DMS114 treated with DMSO at 0.1 percent for 48 hours (cell line): ENCODE measurements around the gene COG5.

ENCODE experiments used
- DNase-seq: peaks from one replicate; lab custom pipeline; 2025; ENCODE audit not compliant: unreplicated experiment; lab: John Stamatoyannopoulos, UW

COG5 gene

DNA sequence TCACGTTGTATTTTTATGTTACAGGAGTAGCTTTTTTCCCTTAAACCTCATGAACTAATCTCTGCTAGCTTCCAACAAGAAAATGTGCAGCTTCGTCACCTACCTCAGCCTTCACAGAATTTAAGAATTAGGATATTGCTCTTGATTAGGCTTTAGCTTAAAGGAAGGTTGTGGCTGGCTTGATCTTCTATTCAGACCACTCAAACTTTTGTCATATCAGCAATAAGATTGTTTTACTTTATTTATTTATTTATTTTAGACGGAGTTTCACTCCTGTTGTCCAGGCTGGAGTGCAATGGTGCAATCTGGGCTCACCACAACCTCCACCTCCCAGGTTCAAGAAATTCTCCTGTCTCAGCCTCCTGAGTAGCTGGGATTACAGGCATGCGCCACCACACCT is 219.4 kb downstream of the COG5 start:
- DNase-seq, result no peak

GRCh38 chr7:107338080-107338479 is 225.6 kb downstream of the COG5 start:
- no peak for DNase-seq

DNA sequence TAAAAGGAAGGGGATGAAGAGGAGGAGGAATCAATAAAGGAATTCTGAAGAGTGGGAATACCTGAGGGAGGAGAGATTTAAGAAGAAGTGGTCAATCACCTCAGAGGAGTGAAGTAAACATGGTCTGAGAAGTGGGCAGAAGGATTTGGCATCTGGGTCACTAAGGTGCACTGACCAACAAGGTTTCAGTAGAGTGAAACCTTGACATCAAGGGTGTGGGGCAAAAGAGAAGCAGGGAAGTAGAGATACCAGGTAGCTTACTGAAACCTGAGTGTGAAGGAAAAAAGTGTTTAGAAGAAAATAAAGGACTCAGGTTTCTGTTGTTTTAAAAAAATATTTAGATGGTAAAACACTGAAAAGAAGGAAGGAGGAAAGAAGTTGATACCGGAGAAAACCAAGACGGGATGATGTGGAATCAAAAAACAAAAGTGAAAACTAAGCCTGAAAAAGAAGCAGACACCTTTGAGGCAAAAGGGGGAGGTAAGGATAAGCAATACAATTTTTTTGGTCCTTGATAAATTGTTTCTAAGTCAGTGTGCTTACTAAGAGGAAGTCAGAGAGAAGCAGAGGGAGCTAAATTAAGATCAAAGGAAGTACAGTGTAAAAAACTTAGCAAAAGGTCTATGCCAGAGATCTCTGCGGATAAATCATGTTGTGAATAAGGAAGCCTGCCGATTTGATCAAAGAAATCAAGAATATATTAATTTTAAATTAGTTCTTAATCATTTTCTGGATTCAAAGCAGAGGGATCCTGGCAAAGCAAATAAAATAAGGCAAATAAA is 231.0 kb downstream of the COG5 start:
- DNase-seq, result no peak

DNA sequence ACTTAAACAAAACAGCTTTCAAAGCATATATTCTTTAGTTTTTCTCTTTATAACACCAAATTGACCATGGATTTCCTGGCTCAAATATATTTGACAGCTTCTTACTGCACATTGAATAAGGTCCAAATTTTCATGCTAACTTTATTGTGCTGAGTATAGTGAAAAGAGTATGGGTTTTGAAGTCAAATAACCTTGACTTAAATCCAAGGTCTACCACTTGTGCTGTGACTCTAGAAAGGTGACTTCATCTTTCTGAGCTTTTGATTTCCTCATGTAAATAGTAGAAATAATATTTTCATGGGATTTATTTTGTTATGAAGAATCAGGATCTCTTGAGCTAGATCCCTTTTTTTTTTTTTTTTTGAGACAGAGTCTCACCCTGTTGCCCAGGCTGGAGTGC is 233.2 kb downstream of the COG5 start:
- DNase-seq, result no peak

DNA sequence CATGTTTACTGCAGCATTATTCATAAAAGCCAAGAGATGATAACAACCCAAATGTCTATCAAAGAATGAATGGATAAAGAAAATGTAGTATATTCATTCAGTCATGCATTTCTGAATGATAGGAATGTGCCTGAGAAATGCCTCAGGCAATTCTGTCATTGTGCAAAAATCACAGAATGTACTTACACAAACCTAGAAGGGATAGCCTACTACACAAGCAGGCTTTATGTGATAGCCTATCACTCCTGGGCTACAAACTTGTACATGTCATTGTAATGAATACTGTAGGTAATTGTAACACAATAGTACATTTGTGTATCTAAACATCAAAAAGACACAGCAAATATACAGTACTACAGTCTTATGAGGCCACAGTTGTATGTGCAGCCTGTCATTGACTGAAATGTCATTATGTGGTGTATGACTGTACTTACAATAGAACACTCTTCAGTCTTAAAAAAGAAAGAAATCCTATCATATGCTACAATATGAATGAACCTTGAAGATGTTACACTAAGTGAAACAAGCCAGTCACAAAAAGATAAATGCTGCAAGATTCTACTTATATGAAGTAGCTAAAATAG is 235.6 kb downstream of the COG5 start:
- no peak for DNase-seq

- DNase-seq, result no peak
Observed at GRCh38 chr7:107326061-107326460, 237.7 kb downstream of the COG5 start.

GRCh38 chr7:107322015-107322414 is 241.7 kb downstream of the COG5 start:
- no peak for DNase-seq

- DNase-seq, result no peak
Observed at GRCh38 chr7:107321611-107322010, 242.1 kb downstream of the COG5 start.

- DNase-seq, result no peak
Observed at GRCh38 chr7:107319724-107320228, 243.9 kb downstream of the COG5 start.

GRCh38 chr7:107318523-107319160 is 245.1 kb downstream of the COG5 start:
- no peak for DNase-seq

DNA sequence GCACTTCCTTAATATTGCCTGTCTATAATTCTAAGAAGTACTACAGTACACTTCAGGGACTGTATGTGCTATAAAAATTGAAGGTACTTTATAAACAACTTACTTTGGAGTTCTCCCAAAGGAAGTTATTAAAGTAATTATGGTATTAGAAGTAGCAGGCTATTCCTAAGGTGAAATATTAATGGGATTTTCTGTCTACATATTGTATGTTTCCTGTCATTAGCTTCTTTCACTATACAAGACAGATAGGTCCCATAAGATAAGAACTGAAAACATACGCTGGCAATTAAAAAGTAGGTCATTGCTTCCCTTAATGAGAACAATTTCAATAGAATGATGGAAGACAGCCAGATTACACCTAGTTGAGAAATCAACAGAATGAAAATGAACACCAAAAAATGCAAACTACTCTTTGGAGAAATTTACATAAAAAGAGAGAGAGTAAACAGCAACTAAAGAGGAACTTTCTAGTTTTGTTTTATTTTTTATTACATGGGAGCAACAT is 248.0 kb downstream of the COG5 start:
- no peak for DNase-seq

DNA sequence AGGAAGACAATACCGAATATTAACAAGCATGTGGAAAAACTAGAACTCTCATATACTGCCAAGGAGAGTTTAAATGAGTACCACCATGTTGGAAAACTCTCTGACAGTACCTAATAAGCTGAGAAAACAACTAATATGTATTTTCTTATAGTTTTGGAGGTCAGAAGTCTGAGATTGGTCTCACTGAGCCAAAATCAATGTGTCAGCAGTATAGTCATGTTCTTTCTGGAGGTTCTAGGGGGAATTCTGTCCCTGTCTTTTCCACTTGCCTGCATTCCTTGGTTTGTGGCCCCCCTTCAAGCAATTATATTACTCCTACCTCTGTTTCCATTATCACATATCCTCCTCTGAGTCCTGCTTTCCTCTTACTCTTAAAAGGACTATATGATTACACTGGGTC is 250.4 kb downstream of the COG5 start:
- no peak for DNase-seq

DNA sequence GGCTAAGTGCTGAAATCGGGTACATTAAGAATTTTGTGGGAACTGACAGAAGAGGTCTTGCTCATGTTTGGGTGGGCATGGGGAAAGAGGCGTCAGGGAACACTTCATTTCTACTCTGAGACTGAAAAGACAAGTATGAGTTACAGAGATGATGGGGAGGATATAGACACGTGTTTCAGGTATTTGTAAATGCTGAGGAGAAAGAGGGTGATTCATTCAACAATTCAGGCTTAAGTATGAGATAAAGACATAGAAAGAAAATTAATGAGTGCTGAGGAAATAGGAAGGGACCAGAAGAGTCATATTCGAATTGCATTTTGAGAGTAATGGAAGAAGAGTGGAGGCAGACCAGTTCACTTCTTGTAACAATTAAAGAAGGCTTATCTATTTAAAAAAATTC is 251.3 kb downstream of the COG5 start:
- no peak for DNase-seq

DNA sequence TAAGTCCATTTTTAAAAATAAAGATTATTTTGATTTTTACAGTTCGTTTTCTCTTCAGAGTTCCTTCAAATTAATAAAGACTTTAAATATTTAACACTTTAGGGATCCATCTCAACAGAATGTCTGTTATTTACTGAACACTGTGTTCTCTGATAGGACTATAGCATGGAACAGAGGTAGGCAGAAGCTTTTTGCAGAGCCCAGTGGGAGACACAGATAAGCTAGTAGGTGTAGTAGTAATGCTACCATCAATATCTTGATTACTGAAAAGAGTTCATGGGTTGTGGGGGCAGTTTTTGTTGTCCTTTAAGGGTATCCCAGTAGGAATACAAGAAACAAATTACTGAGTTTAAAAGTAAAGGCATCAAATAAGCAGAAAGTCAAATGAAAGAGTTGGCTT is 254.4 kb downstream of the COG5 start:
- DNase-seq, result no peak

DNA sequence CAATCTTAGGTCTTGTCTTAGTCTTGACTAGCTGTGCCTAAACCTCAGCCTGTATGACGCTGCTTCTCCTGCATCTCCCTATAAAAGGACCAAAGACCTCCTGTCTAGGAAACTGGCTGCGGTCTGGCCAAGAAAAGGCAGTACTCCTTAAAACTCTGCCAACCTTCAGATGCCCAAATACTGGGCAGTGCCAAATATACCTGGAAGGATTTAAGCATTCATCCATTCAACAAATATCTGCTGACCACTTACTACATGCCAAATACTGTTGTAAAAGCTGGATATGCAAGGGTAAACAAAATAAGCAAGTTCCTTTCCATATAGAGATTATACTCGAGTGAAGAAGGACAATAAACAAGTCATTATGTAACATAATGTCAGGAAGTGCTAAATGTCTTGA is 259.1 kb downstream of the COG5 start:
- no peak for DNase-seq

DNA sequence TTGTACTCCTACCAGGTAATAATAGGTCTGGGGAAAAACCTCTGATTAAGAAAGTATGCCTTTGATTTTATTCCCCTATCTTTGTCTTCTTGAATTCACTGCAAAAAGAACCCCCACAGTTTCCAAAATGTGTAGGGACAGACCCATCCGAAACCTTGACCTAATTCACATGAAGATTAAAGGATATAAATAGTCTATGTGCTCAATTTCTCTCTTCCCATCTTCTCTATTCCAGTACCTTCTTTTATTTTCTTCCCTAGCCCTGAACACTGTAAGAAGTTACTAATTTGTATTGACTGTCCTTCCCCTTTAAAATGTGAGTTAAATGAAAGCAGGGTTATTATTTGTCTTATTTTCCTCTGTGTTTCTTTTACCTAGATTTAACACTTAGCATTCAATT is 259.7 kb downstream of the COG5 start:
- no peak for DNase-seq

DNA sequence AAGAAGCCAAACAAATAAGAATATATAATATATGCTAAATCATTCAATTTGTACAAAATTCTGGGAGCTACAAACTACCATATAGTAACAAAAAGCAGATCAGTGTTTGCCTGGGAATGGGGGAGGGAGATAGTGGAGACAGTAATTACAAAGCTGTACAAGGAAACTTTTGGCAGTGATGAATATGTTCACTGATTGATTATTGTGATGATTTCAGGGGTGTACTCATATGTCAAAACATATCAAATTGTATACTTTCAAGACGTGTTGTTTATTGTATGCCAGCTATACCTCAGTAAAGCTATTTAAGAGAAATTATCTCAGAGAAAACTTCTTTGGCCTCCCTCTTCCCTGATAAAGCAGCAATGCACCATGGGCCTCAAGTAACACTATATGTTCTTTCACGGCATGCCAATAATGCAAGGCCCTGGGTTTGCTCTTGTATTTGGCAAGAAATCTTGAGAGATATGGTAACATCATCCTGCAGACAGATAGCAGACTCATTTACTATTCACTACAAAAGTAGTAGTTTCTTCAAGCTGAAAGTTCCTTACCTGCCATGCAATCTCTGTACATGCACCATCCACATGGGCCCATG is 261.4 kb downstream of the COG5 start:
- no peak for DNase-seq

DNA sequence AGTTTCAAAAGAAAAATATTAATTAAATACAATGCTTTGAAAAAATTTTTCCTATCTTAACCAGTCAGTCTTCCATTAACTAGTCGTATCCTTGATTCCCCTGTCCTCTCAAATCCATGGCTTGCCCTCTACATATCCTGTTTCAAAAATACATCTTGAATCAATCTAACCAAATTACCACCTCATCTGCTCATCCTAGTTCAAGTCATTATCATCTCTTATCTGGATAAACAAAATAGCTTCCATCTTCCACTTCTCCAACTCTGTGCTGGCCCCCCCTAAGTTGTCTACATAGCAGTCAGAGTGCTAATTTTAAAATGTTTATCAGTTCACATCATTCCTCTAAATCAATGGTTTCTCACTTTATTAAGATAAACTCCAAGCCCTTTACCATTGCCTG is 269.5 kb downstream of the COG5 start:
- no peak for DNase-seq

- no peak for DNase-seq
Observed at GRCh38 chr7:107292591-107292990, 271.1 kb downstream of the COG5 start.

DNA sequence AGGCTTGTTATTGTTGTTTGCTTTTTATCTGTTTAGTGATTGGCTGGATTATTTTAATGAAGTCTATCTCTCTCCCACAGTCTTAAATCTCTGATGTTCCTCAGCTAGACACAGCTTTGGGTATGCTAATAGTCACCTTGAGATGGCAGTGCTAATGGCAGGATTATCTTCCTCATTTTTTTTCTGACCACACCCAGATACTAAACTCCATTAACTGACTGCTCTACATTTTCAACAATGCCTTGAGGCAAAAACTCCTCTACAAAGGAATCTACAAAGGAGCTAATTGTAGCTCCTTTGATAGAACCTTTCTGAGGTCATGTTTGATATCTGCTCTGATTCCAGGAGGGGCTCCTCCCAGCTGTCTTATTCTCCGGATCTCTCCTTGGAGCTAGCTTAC is 272.3 kb downstream of the COG5 start:
- DNase-seq, result no peak

DNA sequence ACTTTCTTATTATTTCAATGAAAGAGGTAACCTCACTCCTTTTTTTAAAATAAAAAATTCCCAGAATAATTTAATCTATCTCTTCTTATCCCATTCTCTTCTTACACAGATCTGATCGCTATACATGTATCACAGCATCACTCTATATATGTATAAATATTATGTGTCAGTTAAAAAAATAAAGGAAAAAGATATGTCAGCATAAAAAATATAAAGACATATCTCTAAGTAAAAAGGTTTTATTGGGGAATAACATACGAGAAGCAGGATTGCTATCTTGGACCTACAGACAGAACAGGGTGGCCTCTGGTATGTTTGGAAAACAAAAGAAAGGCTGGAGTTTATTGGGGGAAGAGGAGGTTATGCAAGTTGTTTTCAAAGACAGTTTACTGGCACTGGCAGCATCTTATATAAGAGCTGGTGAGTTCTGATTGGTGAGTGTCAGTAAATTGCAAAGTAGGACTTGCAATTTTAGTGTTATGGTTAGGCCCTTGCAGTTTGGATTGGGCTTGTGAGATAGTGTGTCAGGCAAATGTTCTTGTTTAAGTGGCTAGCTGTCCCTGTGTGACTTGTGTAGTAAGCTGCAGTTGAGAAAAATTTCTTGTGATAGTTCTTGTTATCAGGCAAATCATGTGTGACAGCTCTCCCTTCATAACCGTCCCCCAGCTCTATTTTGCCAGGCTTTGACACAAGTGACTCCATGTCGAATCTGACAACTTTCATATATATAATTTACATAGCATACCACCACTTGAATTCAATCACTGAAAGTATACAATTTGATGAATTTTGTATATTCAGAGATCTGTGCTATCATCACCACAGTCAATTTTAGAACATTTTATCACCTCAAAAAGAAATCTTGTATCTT is 276.7 kb downstream of the COG5 start:
- DNase-seq, result no peak
